Retinal pigment epithelial cell (primary cell): ENCODE data around the gene HRH3.

ENCODE experiments used
- DNase-seq: peaks from one replicate; pipeline ENCODE4 v3.0.0-alpha.2; 2010; ENCODE audit warnings: low read depth
- H3K4me3 ChIP-seq: 2 replicates; pipeline ENCODE4 v1.5.1; 2011; ENCODE audit warnings: mild to moderate bottlenecking, low read length, control low read depth, moderate library complexity
- CTCF ChIP-seq: conservative IDR thresholded peaks from 2 replicates; pipeline ENCODE4 v1.5.1; 2011; ENCODE audit warnings: low read depth, low read length, control low read depth, inconsistent platforms

The HRH3 gene

DNA sequence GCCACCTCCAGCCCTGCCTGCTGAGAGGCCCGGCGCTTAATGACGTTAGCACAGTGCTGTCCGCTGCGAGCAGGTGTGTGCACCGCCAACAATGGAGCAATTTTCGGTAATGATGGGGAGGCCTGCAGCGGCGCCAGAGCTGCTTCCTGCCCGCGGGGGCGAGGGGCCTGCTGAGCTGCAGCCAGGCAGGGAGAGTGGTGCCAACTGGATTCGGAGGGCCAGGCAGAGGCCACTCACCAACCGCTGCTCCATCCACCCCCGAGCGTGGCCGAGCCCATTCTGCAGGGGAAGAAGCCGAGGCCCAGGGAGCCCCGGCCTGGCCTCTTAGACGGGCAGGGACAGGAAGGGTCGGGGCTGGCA, 9.6 kb downstream of the HRH3 start:
- DNase-seq, result no peak
- no peak for TF ChIP-seq CTCF
- H3K4me3 ChIP-seq, result no peak overlapping the region

- no peak for TF ChIP-seq CTCF
- DNase-seq, result no peak
- H3K4me3 ChIP-seq, result no peak overlapping the region
These were observed 10.1 kb downstream of the HRH3 start for GRCh38 chr20:62209850-62210495.

GRCh38 chr20:62208795-62209755, 11.0 kb downstream of the HRH3 start:
- peak; percentile 30 for TF ChIP-seq CTCF
- no peak for DNase-seq
- no peak overlapping the region for H3K4me3 ChIP-seq

DNA sequence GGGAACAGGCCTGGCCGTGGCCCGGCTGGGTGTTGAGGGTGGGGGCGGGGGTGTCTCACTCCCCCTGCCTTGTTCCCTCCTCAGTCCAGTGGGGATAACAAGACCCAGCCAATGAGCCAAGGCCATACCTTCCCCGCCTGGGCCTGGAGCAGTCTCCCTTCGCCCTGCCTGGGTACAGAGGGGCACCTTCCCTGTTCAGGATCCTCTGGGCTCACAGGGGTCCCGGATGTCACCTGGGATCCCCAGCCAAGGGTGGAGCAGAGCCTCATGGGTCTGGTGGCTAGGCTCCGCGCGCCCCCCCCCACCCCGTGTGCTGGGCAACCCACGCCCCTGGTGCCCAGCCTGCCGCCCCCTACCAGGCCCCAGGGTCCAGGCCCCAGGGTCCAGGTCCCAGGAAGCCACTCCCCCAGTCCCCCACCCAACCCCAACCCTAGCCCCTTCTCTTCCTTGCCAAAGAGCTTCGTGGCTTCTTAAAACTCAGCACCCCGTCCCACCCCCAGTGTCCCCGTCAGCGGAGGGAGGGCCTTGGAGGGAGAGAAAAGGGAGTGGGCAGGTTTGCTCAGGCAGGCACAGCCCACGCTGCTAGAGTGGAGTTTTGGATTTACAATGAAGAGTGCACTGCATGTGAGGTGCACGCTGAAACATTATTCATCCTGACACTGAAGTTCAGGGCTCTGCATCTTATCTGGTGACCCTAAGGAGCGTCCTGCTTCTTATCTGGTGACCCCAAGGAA, 11.8 kb downstream of the HRH3 start:
- no peak for DNase-seq
- H3K4me3 ChIP-seq, result no peak overlapping the region
- no peak for TF ChIP-seq CTCF

GRCh38 chr20:62206388-62206775, 13.7 kb downstream of the HRH3 start:
- DNase-seq, result no peak
- TF ChIP-seq CTCF, result no peak
- H3K4me3 ChIP-seq, result no peak overlapping the region

- no peak for TF ChIP-seq CTCF
- no peak overlapping the region for H3K4me3 ChIP-seq
- no peak for DNase-seq
These were observed 14.3 kb downstream of the HRH3 start for GRCh38 chr20:62205618-62206387.
